ENCODE results near the gene CARS2. TPM values are rescaled to one million over a fixed set of nuclear protein-coding genes. Genes with fewer than 3 reads are reported as not detected.
"Not testable (repeated sequence)": the region's sequence is repeated elsewhere in the genome, so short reads cannot be mapped to it uniquely, and the experiment has no call there.

Gene CARS2
- total and polyA plus RNA-seq, 4 donors, result 61.9 to 102 (median 75.0) TPM

- 65 to 75% methylated on average over 9 of the region's 9 CpGs for WGBS, 2 donors
- no peak for TF ChIP-seq CTCF (IDR thresholded peaks at IDR 0.05; ENCODE audit: control extremely low read depth, extremely low read depth)
- Histone ChIP-seq H3K27ac (ENCODE audit: low read depth in 1 of 2, low read length in 1 of 2) (no peak overlapping the region), H3K9ac (ENCODE audit: insufficient read depth in 1 of 2, low read length in 2 of 2) (no peak overlapping the region), H3K9me3 (ENCODE audit: control insufficient read depth in 4 of 4, insufficient read depth in 3 of 4, low read length in 3 of 4) (no peaks in the 10 kb centered on the region), H3K36me3 (ENCODE audit: control insufficient read depth in 4 of 4, insufficient read depth in 4 of 4, low read length in 4 of 4) (peaks cover 0 to 2% (median 0%) of the 10 kb centered on the region in 4 donors), H3K4me3 (no peak overlapping the region), H3K27me3 (ENCODE audit: control insufficient read depth in 3 of 3, insufficient read depth in 3 of 3, low read length in 2 of 3) (no peaks in the 10 kb centered on the region), H3K4me1 (ENCODE audit: control insufficient read depth in 5 of 5, insufficient read depth in 5 of 5, low read length in 5 of 5) (peaks cover 0 to 4% (median 0%) of the 10 kb centered on the region in 5 donors)
- DNase-seq, result no peak
- no peak for ATAC-seq (ENCODE audit: insufficient read depth, low FRiP score)
Measured at GRCh38 chr13:110726726-110727125, 20.8 kb upstream of the CARS2 start.

GRCh38 chr13:110726153-110726552 lies 20.2 kb upstream of the CARS2 start:
- not testable (repeated sequence) for H3K9ac ChIP-seq (ENCODE audit: insufficient read depth in 1 of 2, low read length in 2 of 2); H3K36me3 ChIP-seq (ENCODE audit: control insufficient read depth in 4 of 4, insufficient read depth in 4 of 4, low read length in 4 of 4); H3K4me3 ChIP-seq; H3K9me3 ChIP-seq (ENCODE audit: control insufficient read depth in 4 of 4, insufficient read depth in 3 of 4, low read length in 3 of 4); H3K27me3 ChIP-seq (ENCODE audit: control insufficient read depth in 3 of 3, insufficient read depth in 3 of 3, low read length in 2 of 3); H3K27ac ChIP-seq (ENCODE audit: low read depth in 1 of 2, low read length in 1 of 2); DNase-seq; H3K4me1 ChIP-seq (ENCODE audit: control insufficient read depth in 5 of 5, insufficient read depth in 5 of 5, low read length in 5 of 5); ATAC-seq (ENCODE audit: insufficient read depth, low FRiP score)
- 92 to 93% methylated on average over 4 to 6 of the region's 6 CpGs for WGBS, 2 donors

- peaks cover 0 to 19% (median 8%) of the 10 kb centered on the region in 4 donors for H3K36me3 ChIP-seq (ENCODE audit: control insufficient read depth in 4 of 4, insufficient read depth in 4 of 4, low read length in 4 of 4)
- no peak overlapping the region for H3K9ac ChIP-seq (ENCODE audit: insufficient read depth in 1 of 2, low read length in 2 of 2)
- peaks cover 0 to 4% (median 0%) of the 10 kb centered on the region in 5 donors for H3K4me1 ChIP-seq (ENCODE audit: control insufficient read depth in 5 of 5, insufficient read depth in 5 of 5, low read length in 5 of 5)
- TF ChIP-seq CTCF (IDR thresholded peaks at IDR 0.05; ENCODE audit: control extremely low read depth, extremely low read depth), result no peak
- no peak overlapping the region for H3K4me3 ChIP-seq
- 72 to 88% methylated on average over 8 of the region's 8 CpGs for WGBS, 2 donors
- no peaks in the 10 kb centered on the region for H3K27me3 ChIP-seq (ENCODE audit: control insufficient read depth in 3 of 3, insufficient read depth in 3 of 3, low read length in 2 of 3)
- H3K9me3 ChIP-seq (ENCODE audit: control insufficient read depth in 4 of 4, insufficient read depth in 3 of 4, low read length in 3 of 4), result peaks cover 0 to 3% (median 0%) of the 10 kb centered on the region in 4 donors
- H3K27ac ChIP-seq (ENCODE audit: low read depth in 1 of 2, low read length in 1 of 2), result no peak overlapping the region
- ATAC-seq (ENCODE audit: insufficient read depth, low FRiP score) (no peak), DNase-seq (no peak)
Measured at GRCh38 chr13:110723598-110723997, 17.7 kb upstream of the CARS2 start.

- Histone ChIP-seq H3K27me3 (ENCODE audit: control insufficient read depth in 3 of 3, insufficient read depth in 3 of 3, low read length in 2 of 3) (no peaks in the 10 kb centered on the region), H3K4me1 (ENCODE audit: control insufficient read depth in 5 of 5, insufficient read depth in 5 of 5, low read length in 5 of 5) (peaks cover 0 to 6% (median 3%) of the 10 kb centered on the region in 5 donors), H3K4me3 (no peak overlapping the region), H3K9ac (ENCODE audit: insufficient read depth in 1 of 2, low read length in 2 of 2) (no peak overlapping the region), H3K36me3 (ENCODE audit: control insufficient read depth in 4 of 4, insufficient read depth in 4 of 4, low read length in 4 of 4) (peaks cover 0 to 19% (median 8%) of the 10 kb centered on the region in 4 donors), H3K9me3 (ENCODE audit: control insufficient read depth in 4 of 4, insufficient read depth in 3 of 4, low read length in 3 of 4) (peaks cover 0 to 3% (median 0%) of the 10 kb centered on the region in 4 donors), H3K27ac (ENCODE audit: low read depth in 1 of 2, low read length in 1 of 2) (no peak overlapping the region)
- no peak for DNase-seq
- ATAC-seq (ENCODE audit: insufficient read depth, low FRiP score), result no peak
- 65 to 78% methylated on average over 5 of the region's 5 CpGs for WGBS, 2 donors
- no peak for TF ChIP-seq CTCF (IDR thresholded peaks at IDR 0.05; ENCODE audit: control extremely low read depth, extremely low read depth)
Measured at GRCh38 chr13:110722971-110723370, 17.1 kb upstream of the CARS2 start.

Measured in lung (tissue), 12 donors.